AG04449 (cell line): ENCODE data around the gene CEP20.

Source experiments
- CTCF ChIA-PET: fragments of 350-600 bp; formaldehyde crosslinking; extraction: SDS; loops from one replicate; lab custom pipeline; 2021; ENCODE audit warnings: antibody characterized with exemption; lab: Yijun Ruan, JAX
- POLR2A ChIA-PET: fragments of 400-600, 350-600 bp; formaldehyde crosslinking; extraction: SDS; loops from one replicate; lab custom pipeline; 2020; ENCODE audit warnings: antibody characterized with exemption, inconsistent platforms; lab: Yijun Ruan, JAX
- DNase-seq: peaks from one replicate; pipeline ENCODE4 v3.0.0-alpha.2; 2010; ENCODE audit warnings: low read depth, low spot score
- H3K4me3 ChIP-seq: 2 replicates; pipeline ENCODE4 v1.5.1; 2011; ENCODE audit warnings: low read depth, mild to moderate bottlenecking, control low read depth, low read length
- CTCF ChIP-seq: IDR thresholded peaks from one replicate; pipeline ENCODE4 v1.5.1; 2011; ENCODE audit warnings: mild to moderate bottlenecking, moderate library complexity, low read length, control low read depth, inconsistent platforms; ENCODE audit not compliant: insufficient read depth; ENCODE audit errors: missing control alignments

CEP20 gene

GRCh38 chr16:15830832-15831451 is 57.5 kb downstream of the CEP20 start:
- POLR2A ChIA-PET: no interaction called here
- CTCF ChIA-PET: interaction anchor here (2.6 kb wide), 1 partner anchor 19 kb away, joined by 6 read pairs; no protein-coding TSS in a partner anchor
- DNase-seq: no peak

GRCh38 chr16:15829460-15829859 is 58.9 kb downstream of the CEP20 start:
- no peak for DNase-seq
- no peak for TF ChIP-seq CTCF
- CTCF ChIA-PET: interaction anchor here (0.7 to 2.6 kb wide), 4 partner anchors 9 to 17 kb away, joined by 3 to 9 read pairs (median 4); no protein-coding TSS in a partner anchor
- POLR2A ChIA-PET: no interaction called here
- H3K4me3 ChIP-seq: no peak overlapping the region

More at GRCh38 chr16:15830832-15831451, 57.5 kb downstream of the CEP20 start:
- H3K4me3 ChIP-seq: no peak overlapping the region
- TF ChIP-seq CTCF: no peak

- TF ChIP-seq CTCF: no peak
- no peak for DNase-seq
- CTCF ChIA-PET: interaction anchor here (1.4 kb wide), 2 partner anchors 8 to 13 kb away, joined by 3 read pairs; no protein-coding TSS in a partner anchor
- POLR2A ChIA-PET: no interaction called here
- H3K4me3 ChIP-seq: no peak overlapping the region
Observed at GRCh38 chr16:15827709-15828343, 60.6 kb downstream of the CEP20 start.

GRCh38 chr16:15827299-15827698 is 61.1 kb downstream of the CEP20 start:
- no peak for DNase-seq
- no peak overlapping the region for H3K4me3 ChIP-seq
- TF ChIP-seq CTCF: no peak
- POLR2A ChIA-PET: no interaction called here
- CTCF ChIA-PET: interaction anchor here (1.4 to 1.6 kb wide), 3 partner anchors 9 to 27 kb away, joined by 3 read pairs; no protein-coding TSS in a partner anchor

- TF ChIP-seq CTCF: no peak
- DNase-seq: no peak
- CTCF ChIA-PET: interaction anchor here (0.8 to 7.1 kb wide), 5 partner anchors 13 to 86 kb away, joined by 3 to 79 read pairs (median 3); no protein-coding TSS in a partner anchor
- POLR2A ChIA-PET: no interaction called here
- no peak overlapping the region for H3K4me3 ChIP-seq
Observed at GRCh38 chr16:15825750-15826305, 62.6 kb downstream of the CEP20 start.

GRCh38 chr16:15822957-15823356 is 65.4 kb downstream of the CEP20 start:
- no peak for DNase-seq
- no peak overlapping the region for H3K4me3 ChIP-seq
- no peak for TF ChIP-seq CTCF
- POLR2A ChIA-PET: no interaction called here
- CTCF ChIA-PET: interaction anchor here (0.8 to 7.1 kb wide), 17 partner anchors 10 to 298 kb away, joined by 3 to 79 read pairs (median 13); no protein-coding TSS in a partner anchor
